K562 treated with DMSO at 1 percent for 12 hours (cell line): ENCODE measurements around the gene GABRQ. TPM values are rescaled to one million over a fixed set of nuclear protein-coding genes. Genes with fewer than 3 reads are reported as not detected.

Experiments
- total RNA-seq: library from RNA; unstranded; fragments of 300-600 nt; gene quantifications from 2 replicates; pipeline ENCODE4 v1.2.3, GENCODE V29; 2022; ENCODE audit not compliant: insufficient read depth

GABRQ gene
- total RNA-seq, result 0.19 and 0.53 TPM in 2 replicates

DNA sequence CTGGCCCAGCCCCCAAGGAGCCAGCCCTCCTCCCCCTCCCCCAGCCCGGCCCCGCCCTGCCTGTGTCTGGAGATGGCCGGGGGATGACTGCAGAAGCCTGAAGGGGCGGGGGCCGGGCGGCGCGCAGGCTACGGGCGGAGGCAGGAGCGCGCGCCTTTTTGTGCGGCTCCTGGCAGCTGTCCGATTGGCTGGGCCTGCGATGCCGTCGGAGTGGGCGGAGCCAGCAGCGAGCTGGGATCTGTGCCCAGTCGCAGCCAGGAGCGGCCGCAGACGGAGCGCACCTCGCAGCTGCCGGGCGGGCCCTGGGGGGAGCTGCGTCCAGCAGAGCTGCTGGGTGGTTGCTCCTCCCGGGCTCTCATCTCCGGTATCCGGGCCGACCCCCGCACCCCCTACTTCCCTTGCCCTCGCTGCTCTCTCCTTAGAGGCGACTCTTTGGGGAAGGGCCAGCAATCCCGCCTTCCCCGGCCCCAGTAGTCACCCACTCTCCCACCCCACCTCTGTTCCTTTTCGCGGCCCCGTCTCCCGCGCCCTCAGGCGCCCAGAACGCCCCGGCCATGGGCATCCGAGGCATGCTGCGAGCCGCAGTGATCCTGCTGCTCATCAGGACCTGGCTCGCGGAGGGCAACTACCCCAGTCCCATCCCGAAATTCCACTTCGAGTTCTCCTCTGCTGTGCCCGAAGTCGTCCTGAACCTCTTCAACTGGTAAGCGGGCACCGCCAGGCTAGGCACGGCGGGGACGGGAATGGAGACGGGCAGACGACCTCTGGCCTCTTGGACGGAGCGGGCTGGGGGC is at the start of gene GABRQ:
GABRQ (plus strand) TSS at position 247 of the 794 bp plus-strand sequence; CDS start at position 555, 308 bp downstream.

DNA sequence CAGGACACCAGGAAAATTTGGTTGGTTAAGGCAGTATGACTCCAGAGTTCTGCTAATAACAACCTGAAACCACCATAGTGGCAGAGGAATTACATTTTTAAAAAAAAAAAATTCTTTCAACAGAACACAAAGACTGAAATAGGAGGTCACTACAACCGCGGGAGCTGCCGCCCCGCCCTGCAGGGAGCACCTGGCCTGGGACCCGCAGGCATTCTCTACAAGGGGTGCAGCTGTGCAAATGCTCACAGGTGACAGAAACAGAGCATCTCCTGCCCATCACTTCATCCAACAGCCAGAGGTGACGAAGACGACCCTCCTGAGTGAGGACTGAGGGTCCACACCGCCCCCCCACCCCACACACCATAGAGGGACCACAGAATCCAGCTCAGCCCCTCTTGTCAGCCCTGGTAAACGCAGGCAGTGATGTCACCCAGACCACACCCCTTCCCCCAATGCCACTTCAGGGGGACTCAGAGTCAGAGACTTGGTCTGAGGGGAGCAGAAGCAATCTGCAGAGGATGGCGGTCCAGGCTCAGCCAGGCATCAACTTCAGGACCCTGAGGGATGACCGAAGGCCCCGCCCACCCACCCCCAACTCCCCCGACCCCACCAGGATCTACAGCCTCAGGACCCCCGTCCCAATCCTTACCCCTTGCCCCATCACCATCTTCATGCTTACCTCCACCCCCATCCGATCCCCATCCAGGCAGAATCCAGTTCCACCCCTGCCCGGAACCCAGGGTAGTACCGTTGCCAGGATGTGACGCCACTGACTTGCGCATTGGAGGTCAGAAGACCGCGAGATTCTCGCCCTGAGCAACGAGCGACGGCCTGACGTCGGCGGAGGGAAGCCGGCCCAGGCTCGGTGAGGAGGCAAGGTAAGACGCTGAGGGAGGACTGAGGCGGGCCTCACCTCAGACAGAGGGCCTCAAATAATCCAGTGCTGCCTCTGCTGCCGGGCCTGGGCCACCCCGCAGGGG is 60.5 kb downstream of the GABRQ start, which contains the start of gene MAGEA3:
MAGEA3 (plus strand) TSS at position 843 of the 980 bp plus-strand sequence. CDS start 2,039 bp downstream, outside the sequence.

Other genes with a start within 250 kb of the GABRQ start
- 1.1 and 5.9 TPM in 2 replicates for gene GABRA3, start 186.6 kb upstream of the GABRQ start, total RNA-seq
- 133 and 144 TPM in 2 replicates for gene MAGEA3, start 60.9 kb downstream of the GABRQ start, total RNA-seq
- not detected in 2 replicates for gene CSAG2, start 71.4 kb downstream of the GABRQ start, total RNA-seq
- 12.0 and 22.1 TPM in 2 replicates for gene MAGEA2B, start 76.7 kb downstream of the GABRQ start, total RNA-seq
- gene CSAG1, start 95.8 kb downstream of the GABRQ start, total RNA-seq, result 114 and 117 TPM in 2 replicates
- gene MAGEA12, start 95.9 kb downstream of the GABRQ start, total RNA-seq, result 75.2 and 77.3 TPM in 2 replicates
- 35.5 and 36.9 TPM in 2 replicates for gene MAGEA2, start 115.9 kb downstream of the GABRQ start, total RNA-seq
- gene CSAG3, start 121.3 kb downstream of the GABRQ start, total RNA-seq, result 22.9 and 29.0 TPM in 2 replicates
- gene MAGEA6, start 131.8 kb downstream of the GABRQ start, total RNA-seq, result 95.2 and 104 TPM in 2 replicates
- gene CETN2, start 192.9 kb downstream of the GABRQ start, total RNA-seq, result 11.4 and 17.1 TPM in 2 replicates
- gene NSDHL, start 193.2 kb downstream of the GABRQ start, total RNA-seq, result 22.6 and 27.8 TPM in 2 replicates